ENCODE results near the gene PREB.

The PREB gene

GRCh38 chr2:27143285-27143684 lies 8.8 kb upstream of the PREB start:
- H3K4me3 ChIP-seq (replicated peaks; ENCODE audit: low read depth, low read length) = no peak overlapping the region
- DNase-seq (ENCODE audit: low read depth) = no peak
- TF ChIP-seq CTCF (IDR thresholded peaks at IDR 0.05; ENCODE audit: low read length, missing control alignments) = no peak

GRCh38 chr2:27139310-27139709 lies 4.9 kb upstream of the PREB start, which contains the start of gene PRR30:
TSS of gene PRR30 (minus strand) at chr2:27139410. CDS start at chr2:27138329, 1,081 bp downstream.
- no peak within 1 kb of the TSS for H3K4me3 ChIP-seq (replicated peaks; ENCODE audit: low read depth, low read length)
- no peak for TF ChIP-seq CTCF (IDR thresholded peaks at IDR 0.05; ENCODE audit: low read length, missing control alignments)

GRCh38 chr2:27138111-27138510 lies 3.7 kb upstream of the PREB start:
- TF ChIP-seq CTCF (IDR thresholded peaks at IDR 0.05; ENCODE audit: low read length, missing control alignments) = no peak
- H3K4me3 ChIP-seq (replicated peaks; ENCODE audit: low read depth, low read length) = no peak overlapping the region
- no peak for DNase-seq (ENCODE audit: low read depth)

More at GRCh38 chr2:27139310-27139709, 4.9 kb upstream of the PREB start, which contains the start of gene PRR30:
- no peak for DNase-seq (ENCODE audit: low read depth)

- TF ChIP-seq CTCF (IDR thresholded peaks at IDR 0.05; ENCODE audit: low read length, missing control alignments) = no peak
- H3K4me3 ChIP-seq (replicated peaks; ENCODE audit: low read depth, low read length) = no peak overlapping the region
- no peak for DNase-seq (ENCODE audit: low read depth)
Observed at GRCh38 chr2:27137322-27137935, 3.0 kb upstream of the PREB start.

DNA sequence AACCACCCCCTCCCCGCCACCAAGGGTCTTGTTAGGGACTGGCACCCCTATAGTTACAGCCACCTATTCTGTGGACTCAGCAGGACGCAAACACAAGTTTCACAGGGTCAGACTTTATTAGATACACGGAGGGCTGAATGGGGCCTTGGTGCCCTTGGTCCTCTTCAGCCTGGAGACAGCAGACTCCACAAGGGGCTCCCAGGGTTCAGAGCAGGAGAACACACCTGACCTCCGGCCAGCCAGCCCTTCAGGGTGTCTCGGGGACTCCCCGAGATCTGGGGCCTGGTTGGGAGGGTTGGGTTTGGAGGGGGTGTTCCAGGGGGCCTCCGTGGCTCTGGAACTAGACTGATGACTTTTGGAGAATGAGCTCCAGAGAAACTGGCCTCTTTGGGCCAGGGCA lies 2.3 kb upstream of the PREB start:
- no peak for TF ChIP-seq CTCF (IDR thresholded peaks at IDR 0.05; ENCODE audit: low read length, missing control alignments)
- H3K4me3 ChIP-seq (replicated peaks; ENCODE audit: low read depth, low read length) = no peak overlapping the region
- DNase-seq (ENCODE audit: low read depth) = no peak

- no peak overlapping the region for H3K4me3 ChIP-seq (replicated peaks; ENCODE audit: low read depth, low read length)
- no peak for DNase-seq (ENCODE audit: low read depth)
- no peak for TF ChIP-seq CTCF (IDR thresholded peaks at IDR 0.05; ENCODE audit: low read length, missing control alignments)
Observed at GRCh38 chr2:27135478-27135955, 1.1 kb upstream of the PREB start.

Measured in fibroblast of pulmonary artery (primary cell).